Gastrocnemius medialis (tissue), 4 donors: ENCODE measurements around the gene PRKAR2B.

Experiments
- CTCF ChIP-seq, 5 experiments: fragments of 450-650 bp in 3 of 5; fragments of 200-600 bp in 2 of 5; sonication (generic) in 2 of 5; IDR thresholded peaks in 4 of 5; conservative IDR thresholded peaks in 1 of 5; 1 replicate in 4 of 5; 2 replicates in 1 of 5; pipeline ENCODE4 v1.5.1; 2016 to 2019; ENCODE audit warnings: antibody characterized with exemption in 5 of 5, mild to moderate bottlenecking in 3 of 5, moderate library complexity in 3 of 5
- POLR2A ChIP-seq, 2 donors: fragments of 450-650 bp; IDR thresholded peaks; one replicate each; pipeline ENCODE4 v1.6.1; 2017; ENCODE audit warnings: antibody characterized with exemption in 2 of 2, mild to moderate bottlenecking in 2 of 2, moderate library complexity in 2 of 2

DNA sequence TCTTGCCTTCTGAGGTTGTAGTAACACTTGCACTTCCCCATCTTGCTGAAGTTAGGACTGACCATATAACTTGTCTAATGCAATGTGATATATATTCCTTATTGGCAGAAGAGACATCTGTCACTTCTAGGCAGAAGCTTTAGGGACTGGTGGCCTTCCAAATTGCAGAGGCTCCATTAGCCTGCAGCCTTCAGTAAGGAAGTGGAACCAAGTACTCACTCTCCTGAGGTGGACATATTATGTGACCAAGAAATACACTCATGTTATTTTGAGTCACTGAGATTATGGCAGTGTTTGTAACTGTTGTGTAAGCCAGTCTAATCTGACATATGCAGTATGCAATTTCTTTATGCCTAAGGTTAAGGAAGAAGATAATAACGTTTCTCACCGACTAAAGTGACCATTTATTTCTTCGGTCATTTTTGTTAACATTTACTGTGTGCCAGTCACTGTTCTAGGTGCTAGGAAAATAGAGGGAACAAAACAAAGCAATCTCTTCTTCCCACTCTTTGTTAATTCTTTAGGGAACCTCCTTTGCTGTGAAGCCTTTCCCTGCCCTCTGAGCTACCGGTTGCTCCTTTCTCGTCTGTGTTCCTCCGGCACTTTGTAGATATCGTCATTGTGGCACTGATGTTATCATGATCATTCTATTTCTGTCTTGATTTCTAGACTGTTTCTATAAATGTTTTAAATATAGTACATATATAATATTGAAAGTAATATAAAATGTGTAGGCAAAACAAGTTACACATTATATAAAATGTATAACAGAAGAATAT, 71.4 kb downstream of the PRKAR2B start:
- TF ChIP-seq CTCF (IDR thresholded peaks at IDR 0.05 in 4 of 5, conservative IDR thresholded peaks at IDR 0.05 in 1 of 5) (no peak), POLR2A (IDR thresholded peaks at IDR 0.05) (no peak)
